ENCODE data around the gene TRANK1.

GRCh38 chr3:36796881-36797280, 148.0 kb downstream of the TRANK1 start:
- TF ChIP-seq, protein P1, sequence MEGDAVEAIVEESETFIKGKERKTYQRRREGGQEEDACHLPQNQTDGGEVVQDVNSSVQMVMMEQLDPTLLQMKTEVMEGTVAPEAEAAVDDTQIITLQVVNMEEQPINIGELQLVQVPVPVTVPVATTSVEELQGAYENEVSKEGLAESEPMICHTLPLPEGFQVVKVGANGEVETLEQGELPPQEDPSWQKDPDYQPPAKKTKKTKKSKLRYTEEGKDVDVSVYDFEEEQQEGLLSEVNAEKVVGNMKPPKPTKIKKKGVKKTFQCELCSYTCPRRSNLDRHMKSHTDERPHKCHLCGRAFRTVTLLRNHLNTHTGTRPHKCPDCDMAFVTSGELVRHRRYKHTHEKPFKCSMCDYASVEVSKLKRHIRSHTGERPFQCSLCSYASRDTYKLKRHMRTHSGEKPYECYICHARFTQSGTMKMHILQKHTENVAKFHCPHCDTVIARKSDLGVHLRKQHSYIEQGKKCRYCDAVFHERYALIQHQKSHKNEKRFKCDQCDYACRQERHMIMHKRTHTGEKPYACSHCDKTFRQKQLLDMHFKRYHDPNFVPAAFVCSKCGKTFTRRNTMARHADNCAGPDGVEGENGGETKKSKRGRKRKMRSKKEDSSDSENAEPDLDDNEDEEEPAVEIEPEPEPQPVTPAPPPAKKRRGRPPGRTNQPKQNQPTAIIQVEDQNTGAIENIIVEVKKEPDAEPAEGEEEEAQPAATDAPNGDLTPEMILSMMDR (IDR thresholded peaks at IDR 0.05): no peak
- TF ChIP-seq POLR2AphosphoS5 (IDR thresholded peaks at IDR 0.05): no peak
- TF ChIP-seq POLR2A (IDR thresholded peaks at IDR 0.05): no peak
- no peak for TF ChIP-seq EP300 (IDR thresholded peaks at IDR 0.05)

Data from suprapubic skin (tissue), 4 donors.